Neuron (in vitro differentiated cells): Measurements from ENCODE around the gene THRAP3.
A peak's percentile ranks its signal among the peaks of the same experiment; 100 is the strongest.

ENCODE experiments used
- H2AFZ ChIP-seq: one replicate; pipeline ENCODE4 v1.6.1; 2013; ENCODE audit warnings: low read depth, mild to moderate bottlenecking, inconsistent platforms, low read length, moderate library complexity
- H3K27me3 ChIP-seq: one replicate; pipeline ENCODE4 v1.6.1; 2013; ENCODE audit warnings: low read length; ENCODE audit not compliant: insufficient read depth
- H3K36me3 ChIP-seq: one replicate; pipeline ENCODE4 v1.6.1; 2013; ENCODE audit warnings: low read length; ENCODE audit not compliant: insufficient read depth
- H3K4me1 ChIP-seq: one replicate; pipeline ENCODE4 v1.6.1; 2013; ENCODE audit warnings: low read length; ENCODE audit not compliant: insufficient read depth
- H3K4me3 ChIP-seq: 2 replicates; pipeline ENCODE4 v1.5.1; 2013; ENCODE audit warnings: mild to moderate bottlenecking, low read length, moderate library complexity
- H3K9me3 ChIP-seq: one replicate; pipeline ENCODE4 v1.6.1; 2013; ENCODE audit warnings: low read length

THRAP3 gene

GRCh38 chr1:36198641-36199040, 25.6 kb upstream of the THRAP3 start:
- Histone ChIP-seq H2AFZ (no peak overlapping the region), H3K4me1 (peaks cover 3% of the 10 kb centered on the region), H3K4me3 (no peak overlapping the region), H3K9me3 (no peaks in the 10 kb centered on the region), H3K27me3 (no peaks in the 10 kb centered on the region), H3K36me3 (no peaks in the 10 kb centered on the region)

- Histone ChIP-seq H2AFZ (no peak overlapping the region), H3K27me3 (no peaks in the 10 kb centered on the region), H3K4me3 (no peak overlapping the region), H3K9me3 (no peaks in the 10 kb centered on the region), H3K4me1 (peaks cover 10% of the 10 kb centered on the region), H3K36me3 (no peaks in the 10 kb centered on the region)
These were observed 24.1 kb upstream of the THRAP3 start for GRCh38 chr1:36199934-36200741.

GRCh38 chr1:36203027-36203553, 21.2 kb upstream of the THRAP3 start:
- Histone ChIP-seq H3K36me3 (no peaks in the 10 kb centered on the region), H2AFZ (peak overlapping the region; percentile 12), H3K4me3 (no peak overlapping the region), H3K27me3 (no peaks in the 10 kb centered on the region), H3K9me3 (no peaks in the 10 kb centered on the region), H3K4me1 (peaks cover 10% of the 10 kb centered on the region)

GRCh38 chr1:36203554-36204346, 20.5 kb upstream of the THRAP3 start:
- H3K27me3 ChIP-seq: no peaks in the 10 kb centered on the region
- no peaks in the 10 kb centered on the region for H3K9me3 ChIP-seq
- H3K4me1 ChIP-seq: peaks cover 10% of the 10 kb centered on the region
- no peaks in the 10 kb centered on the region for H3K36me3 ChIP-seq
- peak overlapping the region; percentile 12 for H2AFZ ChIP-seq
- peak overlapping the region; percentile 15 for H3K4me3 ChIP-seq

GRCh38 chr1:36204347-36204909, 19.8 kb upstream of the THRAP3 start:
- Histone ChIP-seq H3K27me3 (no peaks in the 10 kb centered on the region), H2AFZ (no peak overlapping the region), H3K4me3 (no peak overlapping the region), H3K9me3 (no peaks in the 10 kb centered on the region), H3K36me3 (no peaks in the 10 kb centered on the region), H3K4me1 (peaks cover 10% of the 10 kb centered on the region)

GRCh38 chr1:36206323-36206858, 17.9 kb upstream of the THRAP3 start:
- Histone ChIP-seq H3K27me3 (no peaks in the 10 kb centered on the region), H3K36me3 (no peaks in the 10 kb centered on the region), H2AFZ (no peak overlapping the region), H3K4me3 (no peak overlapping the region), H3K4me1 (peaks cover 10% of the 10 kb centered on the region), H3K9me3 (no peaks in the 10 kb centered on the region)

- Histone ChIP-seq H3K27me3 (no peaks in the 10 kb centered on the region), H2AFZ (no peak overlapping the region), H3K4me1 (peaks cover 10% of the 10 kb centered on the region), H3K9me3 (no peaks in the 10 kb centered on the region), H3K36me3 (no peaks in the 10 kb centered on the region), H3K4me3 (no peak overlapping the region)
These were observed 16.9 kb upstream of the THRAP3 start for GRCh38 chr1:36207339-36207738.

GRCh38 chr1:36208978-36209703, 15.1 kb upstream of the THRAP3 start:
- no peak overlapping the region for H3K4me3 ChIP-seq
- H3K27me3 ChIP-seq: no peaks in the 10 kb centered on the region
- no peaks in the 10 kb centered on the region for H3K9me3 ChIP-seq
- H2AFZ ChIP-seq: no peak overlapping the region
- peaks cover 2% of the 10 kb centered on the region for H3K4me1 ChIP-seq
- no peaks in the 10 kb centered on the region for H3K36me3 ChIP-seq

- no peaks in the 10 kb centered on the region for H3K4me1 ChIP-seq
- no peaks in the 10 kb centered on the region for H3K27me3 ChIP-seq
- no peaks in the 10 kb centered on the region for H3K9me3 ChIP-seq
- no peak overlapping the region for H2AFZ ChIP-seq
- no peaks in the 10 kb centered on the region for H3K36me3 ChIP-seq
- H3K4me3 ChIP-seq: no peak overlapping the region
These were observed 12.9 kb upstream of the THRAP3 start for GRCh38 chr1:36211307-36211706.

- no peaks in the 10 kb centered on the region for H3K9me3 ChIP-seq
- no peaks in the 10 kb centered on the region for H3K27me3 ChIP-seq
- H3K36me3 ChIP-seq: no peaks in the 10 kb centered on the region
- no peak overlapping the region for H3K4me3 ChIP-seq
- no peak overlapping the region for H2AFZ ChIP-seq
- H3K4me1 ChIP-seq: no peaks in the 10 kb centered on the region
These were observed 12.4 kb upstream of the THRAP3 start for GRCh38 chr1:36211841-36212240.

- no peaks in the 10 kb centered on the region for H3K9me3 ChIP-seq
- H3K4me1 ChIP-seq: no peaks in the 10 kb centered on the region
- no peaks in the 10 kb centered on the region for H3K27me3 ChIP-seq
- H3K36me3 ChIP-seq: no peaks in the 10 kb centered on the region
- H3K4me3 ChIP-seq: no peak overlapping the region
- H2AFZ ChIP-seq: no peak overlapping the region
These were observed 11.5 kb upstream of the THRAP3 start for GRCh38 chr1:36212782-36213181.

GRCh38 chr1:36217670-36218069, 6.6 kb upstream of the THRAP3 start:
- Histone ChIP-seq H2AFZ (no peak overlapping the region), H3K27me3 (no peaks in the 10 kb centered on the region), H3K4me1 (no peaks in the 10 kb centered on the region), H3K4me3 (no peak overlapping the region), H3K9me3 (no peaks in the 10 kb centered on the region), H3K36me3 (no peaks in the 10 kb centered on the region)
